Endothelial cell of umbilical vein (primary cell): ENCODE data around the gene GRK5. TPM values are rescaled to one million over a fixed set of nuclear protein-coding genes. Genes with fewer than 3 reads are reported as not detected.

Experiments
- BruUV-seq: library from RNA; stranded (reverse); fragments of 400-500 nt; replicated peaks from 2 replicates; lab custom pipeline; 2021; lab: Mats Ljungman, UMichigan
- CTCF ChIA-PET: fragments of 300-600, 350-600 bp; sonication (Branson Sonifier 250); formaldehyde crosslinking; loops from one replicate; lab custom pipeline; 2021; ENCODE audit warnings: antibody characterized with exemption, inconsistent platforms; lab: Charles Lee
- POLR2A ChIA-PET: fragments of 300-600, 350-600 bp; sonication (Branson Sonifier 250); formaldehyde crosslinking; loops from one replicate; lab custom pipeline; 2021; ENCODE audit warnings: antibody characterized with exemption, inconsistent platforms; lab: Charles Lee
- DNase-seq: peaks from one replicate; pipeline ENCODE4 v3.0.0-alpha.2; 2011; ENCODE audit warnings: low read depth, low spot score
- FAIRE-seq: peaks from 2 replicates; lab custom pipeline; 2011; peaks lifted over from hg19 to GRCh38; lab: Jason Lieb, UNC
- H2AFZ ChIP-seq: 2 replicates; pipeline ENCODE4 v1.6.0; 2012; ENCODE audit warnings: low read depth, low read length, control low read depth, inconsistent platforms
- H3K27ac ChIP-seq: 2 replicates; pipeline ENCODE4 v1.5.1; 2011; ENCODE audit warnings: low read depth, mild to moderate bottlenecking, control low read depth, low read length, moderate library complexity; ENCODE audit not compliant: insufficient read depth
- H3K27me3 ChIP-seq, 2 experiments: 2 replicates each; pipeline versions ENCODE4 v1.6.0 to v1.6.1; 2011; ENCODE audit warnings: low read length in 2 of 2, mixed read lengths in 1 of 2; ENCODE audit not compliant: control insufficient read depth in 2 of 2, insufficient read depth in 2 of 2
- H3K36me3 ChIP-seq, 2 experiments: 2 replicates in 1 of 2; 3 replicates in 1 of 2; pipeline ENCODE4 v1.5.1; 2011; ENCODE audit warnings: low read length in 2 of 2, mild to moderate bottlenecking in 1 of 2, moderate library complexity in 1 of 2; ENCODE audit not compliant: control insufficient read depth in 2 of 2, insufficient read depth in 2 of 2; ENCODE audit errors: extremely low read depth in 1 of 2
- H3K4me1 ChIP-seq: 3 replicates; pipeline ENCODE4 v1.5.1; 2011; ENCODE audit warnings: mild to moderate bottlenecking, low read length; ENCODE audit not compliant: control insufficient read depth, insufficient read depth; ENCODE audit errors: extremely low read depth
- H3K4me2 ChIP-seq: 2 replicates; pipeline ENCODE4 v1.6.1; 2011; ENCODE audit warnings: low read length, control low read depth, mixed read lengths; ENCODE audit not compliant: insufficient read depth
- H3K4me3 ChIP-seq, 3 experiments: fragments of 200-600 bp in 1 of 3; sonication (generic), shearing (Covaris generic) in 1 of 3; replicated peaks in 1 of 3; 2 replicates each; pipeline ENCODE4 v1.5.1; 2011 to 2016; ENCODE audit warnings: control low read depth in 3 of 3, low read length in 3 of 3, mild to moderate bottlenecking in 2 of 3, inconsistent platforms in 1 of 3, low read depth in 1 of 3, moderate library complexity in 1 of 3; ENCODE audit not compliant: insufficient read depth in 1 of 3
- H3K79me2 ChIP-seq: 2 replicates; pipeline ENCODE4 v1.6.0; 2012; ENCODE audit warnings: low read length, inconsistent platforms; ENCODE audit not compliant: control insufficient read depth, insufficient read depth
- H3K9ac ChIP-seq: replicated peaks from 2 replicates; pipeline ENCODE3; 2011; ENCODE audit warnings: low read length, control low read depth; ENCODE audit not compliant: insufficient read depth; ENCODE audit errors: extremely low read depth
- H3K9me1 ChIP-seq: replicated peaks from 3 replicates; pipeline ENCODE4 v1.6.0; 2011; ENCODE audit warnings: mild to moderate bottlenecking, low read length; ENCODE audit not compliant: control insufficient read depth, insufficient read depth; ENCODE audit errors: extremely low read depth
- H3K9me3 ChIP-seq: replicated peaks from 2 replicates; pipeline ENCODE4 v1.5.1; 2012; ENCODE audit warnings: low read length, inconsistent platforms; ENCODE audit not compliant: control insufficient read depth, insufficient read depth
- H4K20me1 ChIP-seq: replicated peaks from 2 replicates; pipeline ENCODE3; 2011; ENCODE audit warnings: mild to moderate bottlenecking, low read length; ENCODE audit not compliant: control insufficient read depth, insufficient read depth; ENCODE audit errors: extremely low read depth
- CTCF ChIP-seq, 2 donors: IDR thresholded peaks; 1 replicate in 1 of 2; 2 replicates in 1 of 2; pipeline ENCODE4 v1.5.1; 2011; ENCODE audit warnings: low read length in 2 of 2, mild to moderate bottlenecking in 2 of 2, moderate library complexity in 2 of 2, control low read depth in 1 of 2, inconsistent platforms in 1 of 2, low read depth in 1 of 2; ENCODE audit not compliant: insufficient read depth in 1 of 2; ENCODE audit errors: extremely low read depth in 1 of 2
- EZH2 ChIP-seq: IDR thresholded peaks from 2 replicates; pipeline ENCODE4 v1.6.1; 2012; ENCODE audit warnings: borderline replicate concordance, low read depth, mild to moderate bottlenecking, moderate library complexity, low read length, inconsistent platforms; ENCODE audit not compliant: severe bottlenecking
- FOS ChIP-seq: IDR thresholded peaks from 2 replicates; pipeline ENCODE4 v1.6.1; 2011; ENCODE audit warnings: mild to moderate bottlenecking, low read length, moderate library complexity, borderline replicate concordance; ENCODE audit not compliant: insufficient read depth
- GATA2 ChIP-seq: IDR thresholded peaks from 2 replicates; pipeline ENCODE4 v1.7.0; 2011; ENCODE audit warnings: low read depth, mild to moderate bottlenecking, moderate library complexity, mixed read lengths, low read length; ENCODE audit not compliant: insufficient read length, insufficient read depth
- JUN ChIP-seq: IDR thresholded peaks from 2 replicates; pipeline ENCODE4 v1.6.1; 2011; ENCODE audit warnings: borderline replicate concordance, low read depth; ENCODE audit not compliant: insufficient read length, insufficient read depth
- MAX ChIP-seq: IDR thresholded peaks from 2 replicates; pipeline ENCODE4 v1.6.1; 2011; ENCODE audit not compliant: insufficient read depth, insufficient read length
- MYC ChIP-seq: IDR thresholded peaks from one replicate; pipeline ENCODE4 v1.6.1; 2011; ENCODE audit warnings: mild to moderate bottlenecking, low read depth, low read length
- POLR2A ChIP-seq: IDR thresholded peaks from 2 replicates; pipeline ENCODE4 v1.6.1; 2012; ENCODE audit warnings: low read depth, mild to moderate bottlenecking, control low read depth, low read length
- POLR2AphosphoS5 ChIP-seq: IDR thresholded peaks from 2 replicates; pipeline ENCODE4 v1.6.1; 2012; ENCODE audit warnings: low read depth, mild to moderate bottlenecking, control low read depth, low read length, moderate library complexity; ENCODE audit not compliant: insufficient read depth
- dilution Hi-C: fragments of 300-500 bp; cut with MboI; formaldehyde crosslinking; loops from one replicate; pipeline ENCODE4 v1.15.0; 2019; ENCODE audit warnings: low sequenced_read_pairs; ENCODE audit not compliant: extremely low pct_ligation_motif_present
- intact Hi-C: fragments of 100-400 bp; cut with micrococcal nuclease; formaldehyde crosslinking; loops from one replicate; pipeline ENCODE4 v1.10.0; 2022
- polyA plus RNA-seq, 4 experiments: library from polyadenylated mRNA; depleted of rRNA in 3 of 4; stranded (reverse) in 3 of 4; unstranded in 1 of 4; fragments of >200 nt; gene quantifications; 2 replicates each; pipeline versions ENCODE4 v1.2.1 to v1.2.3, GENCODE V29; 2011 to 2012; ENCODE audit warnings: missing spikeins in 1 of 4
- total RNA-seq: library from RNA; stranded (reverse); gene quantifications from 2 replicates; pipeline ENCODE4 v1.2.3, GENCODE V29; 2021

The GRK5 gene
- total and polyA plus RNA-seq, 2 donors (not counting 3 experiments of a cell fraction or from before 2014, with no cell fraction given): 13.1 to 29.5 TPM

GRCh38 chr10:119398996-119399395, 191.6 kb downstream of the GRK5 start:
- Histone ChIP-seq H2AFZ (no peak overlapping the region), H3K79me2 (no peaks in the 10 kb centered on the region), H3K27me3 (no peaks in the 10 kb centered on the region), H4K20me1 (no peaks in the 10 kb centered on the region), H3K36me3 (peaks cover 0 to 7% of the 10 kb centered on the region in 2 experiments), H3K9ac (no peak overlapping the region), H3K9me1 (no peaks in the 10 kb centered on the region), H3K9me3 (no peaks in the 10 kb centered on the region), H3K27ac (no peak overlapping the region), H3K4me3 (no peak overlapping the region), H3K4me1 (peaks cover 21% of the 10 kb centered on the region), H3K4me2 (no peak overlapping the region)
- BruUV-seq: no TSS peak
- FAIRE-seq: no peak
- DNase-seq: no peak
- dilution Hi-C loops (no loop called here), intact Hi-C loops (no loop called here)
- TF ChIP-seq POLR2A (no peak), POLR2AphosphoS5 (no peak), JUN (no peak)
- CTCF ChIA-PET: interaction anchor here (0.7 to 1.5 kb wide), 5 partner anchors 9 to 60 kb away, joined by 3 to 4 read pairs (median 3); no protein-coding TSS in a partner anchor
- POLR2A ChIA-PET: no interaction called here

- H3K4me2 ChIP-seq: no peak overlapping the region
- CTCF ChIA-PET: interaction anchor here (0.7 to 1.5 kb wide), 4 partner anchors 9 to 61 kb away, joined by 3 to 4 read pairs (median 3); no protein-coding TSS in a partner anchor
- intact Hi-C loops: no loop called here
Observed at GRCh38 chr10:119399466-119399865, 192.1 kb downstream of the GRK5 start.

More at GRCh38 chr10:119399466-119399865, 192.1 kb downstream of the GRK5 start:
- Histone ChIP-seq H3K27me3 (no peaks in the 10 kb centered on the region), H3K4me1 (peaks cover 22% of the 10 kb centered on the region), H4K20me1 (no peaks in the 10 kb centered on the region), H2AFZ (no peak overlapping the region), H3K9me3 (no peaks in the 10 kb centered on the region), H3K79me2 (no peaks in the 10 kb centered on the region), H3K9me1 (no peaks in the 10 kb centered on the region), H3K27ac (no peak overlapping the region), H3K4me3 (no peak overlapping the region), H3K9ac (no peak overlapping the region), H3K36me3 (peaks cover 0 to 7% of the 10 kb centered on the region in 2 experiments)
- dilution Hi-C loops: no loop called here
- POLR2A ChIA-PET: no interaction called here
- no TSS peak for BruUV-seq
- DNase-seq (no peak), FAIRE-seq (no peak)
- TF ChIP-seq MAX (no peak), CTCF (IDR thresholded peaks at IDR 0.05; ENCODE audit: extremely low read depth in 1 of 2, insufficient read depth in 1 of 2, low read depth in 1 of 2, low read length in 2 of 2) (no peak), MYC (no peak), GATA2 (no peak), FOS (no peak), EZH2 (no peak), POLR2A (no peak), POLR2AphosphoS5 (no peak), JUN (no peak)
